PFSK-1 (cell line): Measurements from ENCODE around the gene PCBP1.

ENCODE experiments used
- FOXP2 ChIP-seq: optimal IDR thresholded peaks from 2 replicates; pipeline ENCODE3; 2011; ENCODE audit warnings: borderline replicate concordance, control low read depth, inconsistent platforms; ENCODE audit not compliant: insufficient read depth; ENCODE audit errors: extremely low read length, extremely low read depth
- POLR2AphosphoS5 ChIP-seq: IDR thresholded peaks from 2 replicates; pipeline ENCODE4 v1.6.1; 2012; ENCODE audit warnings: low read depth, mild to moderate bottlenecking, control low read depth, low read length, moderate library complexity
- REST ChIP-seq, 2 experiments: IDR thresholded peaks; 2 replicates each; pipeline versions ENCODE4 v1.6.1 to v1.8.0; 2011 to 2012; ENCODE audit warnings: low read depth in 2 of 2, low read length in 2 of 2, control low read depth in 1 of 2, inconsistent platforms in 1 of 2, mild to moderate bottlenecking in 1 of 2, moderate library complexity in 1 of 2; ENCODE audit not compliant: insufficient read depth in 1 of 2
- SIN3A ChIP-seq: IDR thresholded peaks from 2 replicates; pipeline ENCODE4 v1.6.1; 2012; ENCODE audit warnings: mild to moderate bottlenecking, low read length, moderate library complexity, borderline replicate concordance; ENCODE audit not compliant: insufficient read depth
- TAF1 ChIP-seq: IDR thresholded peaks from 2 replicates; pipeline ENCODE4 v1.6.1; 2012; ENCODE audit warnings: low read length, control low read depth, borderline replicate concordance; ENCODE audit not compliant: insufficient read depth

- no peak for TF ChIP-seq POLR2AphosphoS5
- no peak for TF ChIP-seq SIN3A
- TF ChIP-seq FOXP2 = no peak
- TF ChIP-seq REST (IDR thresholded peaks at IDR 0.05; ENCODE audit: insufficient read depth in 1 of 2, low read depth in 2 of 2, low read length in 2 of 2) = no peak
- no peak for TF ChIP-seq TAF1
These were observed 10.8 kb downstream of the PCBP1 start for GRCh38 chr2:70098032-70098431.
